ENCODE measurements around the gene SOX21.

SOX21 gene

GRCh38 chr13:94674609-94675348 lies 37.6 kb downstream of the SOX21 start:
- peak; percentile 60 to 64 for DNase-seq

GRCh38 chr13:94673851-94674250 lies 38.5 kb downstream of the SOX21 start:
- DNase-seq: no peak

- DNase-seq: no peak
These were observed 39.9 kb downstream of the SOX21 start for GRCh38 chr13:94672400-94672799.

GRCh38 chr13:94667190-94667589 lies 45.2 kb downstream of the SOX21 start:
- DNase-seq: no peak

GRCh38 chr13:94666065-94666464 lies 46.3 kb downstream of the SOX21 start:
- DNase-seq: no peak

- no peak for DNase-seq
These were observed 47.5 kb downstream of the SOX21 start for GRCh38 chr13:94664889-94665288.

- no peak for DNase-seq
These were observed 49.9 kb downstream of the SOX21 start for GRCh38 chr13:94662274-94662945.

GRCh38 chr13:94661406-94661805 lies 50.9 kb downstream of the SOX21 start:
- DNase-seq: no peak

- no peak for DNase-seq
These were observed 51.5 kb downstream of the SOX21 start for GRCh38 chr13:94660695-94661326.
